Astrocyte of the spinal cord (primary cell): Measurements from ENCODE around the gene COX7B2.
A peak's percentile ranks its signal among the peaks of the same experiment; 100 is the strongest.

Experiments
- DNase-seq: peaks from one replicate; pipeline ENCODE4 v3.0.0; 2011; ENCODE audit warnings: low read depth, low spot score
- H3K4me3 ChIP-seq: 2 replicates; pipeline ENCODE4 v1.5.1; 2011; ENCODE audit warnings: low read depth, mild to moderate bottlenecking, low read length, moderate library complexity
- CTCF ChIP-seq: IDR thresholded peaks from 2 replicates; pipeline ENCODE4 v1.5.1; 2012; ENCODE audit warnings: low read depth, mild to moderate bottlenecking, low read length, inconsistent platforms
- in situ Hi-C: cut with HindIII; loops from 2 replicates; pipeline ENCODE4 v1.10.0; 2017; ENCODE audit warnings: low sequenced_read_pairs

COX7B2 gene

GRCh38 chr4:46908148-46908547, 897 bp downstream of the COX7B2 start:
- H3K4me3 ChIP-seq, result no peak overlapping the region
- DNase-seq, result no peak
- in situ Hi-C loops, result no loop called here
- TF ChIP-seq CTCF, result no peak

- no peak for TF ChIP-seq CTCF
- in situ Hi-C loops, result no loop called here
- DNase-seq, result no peak
- H3K4me3 ChIP-seq, result no peak overlapping the region
Measured at GRCh38 chr4:46900082-46900481, 9.0 kb downstream of the COX7B2 start.

GRCh38 chr4:46894826-46895225, 14.2 kb downstream of the COX7B2 start:
- no peak overlapping the region for H3K4me3 ChIP-seq
- no peak for DNase-seq
- in situ Hi-C loops, result no loop called here
- no peak for TF ChIP-seq CTCF

GRCh38 chr4:46890056-46890455, 19.0 kb downstream of the COX7B2 start:
- TF ChIP-seq CTCF, result no peak
- H3K4me3 ChIP-seq, result no peak overlapping the region
- no peak for DNase-seq
- in situ Hi-C loops, result no loop called here

GRCh38 chr4:46889410-46889809, 19.6 kb downstream of the COX7B2 start:
- no peak for TF ChIP-seq CTCF
- no peak for DNase-seq
- no peak overlapping the region for H3K4me3 ChIP-seq
- in situ Hi-C loops, result no loop called here

- H3K4me3 ChIP-seq, result no peak overlapping the region
- DNase-seq, result peak; percentile 27
- TF ChIP-seq CTCF, result peak; percentile 47
- in situ Hi-C loops, result no loop called here
Measured at GRCh38 chr4:46886711-46887110, 22.3 kb downstream of the COX7B2 start.

GRCh38 chr4:46878641-46879040, 30.4 kb downstream of the COX7B2 start:
- no peak for TF ChIP-seq CTCF
- in situ Hi-C loops, result no loop called here
- no peak for DNase-seq
- no peak overlapping the region for H3K4me3 ChIP-seq
